Measurements from ENCODE around the gene DPEP1. TPM values are rescaled to one million over a fixed set of nuclear protein-coding genes. Genes with fewer than 3 reads are reported as not detected.
A peak's percentile ranks its signal among the peaks of the same experiment; 100 is the strongest.
"Not testable (repeated sequence)": the region's sequence is repeated elsewhere in the genome, so short reads cannot be mapped to it uniquely, and the experiment has no call there.

DPEP1 gene
- total RNA-seq, 1 donor from 2014 or later: 2.4 TPM

GRCh38 chr16:89653656-89654295, 40.3 kb downstream of the DPEP1 start:
- DNase-seq: no peak

- DNase-seq: no peak
Measured at GRCh38 chr16:89655062-89655643, 41.7 kb downstream of the DPEP1 start.

GRCh38 chr16:89656435-89657121, 43.1 kb downstream of the DPEP1 start:
- no peak for DNase-seq

DNA sequence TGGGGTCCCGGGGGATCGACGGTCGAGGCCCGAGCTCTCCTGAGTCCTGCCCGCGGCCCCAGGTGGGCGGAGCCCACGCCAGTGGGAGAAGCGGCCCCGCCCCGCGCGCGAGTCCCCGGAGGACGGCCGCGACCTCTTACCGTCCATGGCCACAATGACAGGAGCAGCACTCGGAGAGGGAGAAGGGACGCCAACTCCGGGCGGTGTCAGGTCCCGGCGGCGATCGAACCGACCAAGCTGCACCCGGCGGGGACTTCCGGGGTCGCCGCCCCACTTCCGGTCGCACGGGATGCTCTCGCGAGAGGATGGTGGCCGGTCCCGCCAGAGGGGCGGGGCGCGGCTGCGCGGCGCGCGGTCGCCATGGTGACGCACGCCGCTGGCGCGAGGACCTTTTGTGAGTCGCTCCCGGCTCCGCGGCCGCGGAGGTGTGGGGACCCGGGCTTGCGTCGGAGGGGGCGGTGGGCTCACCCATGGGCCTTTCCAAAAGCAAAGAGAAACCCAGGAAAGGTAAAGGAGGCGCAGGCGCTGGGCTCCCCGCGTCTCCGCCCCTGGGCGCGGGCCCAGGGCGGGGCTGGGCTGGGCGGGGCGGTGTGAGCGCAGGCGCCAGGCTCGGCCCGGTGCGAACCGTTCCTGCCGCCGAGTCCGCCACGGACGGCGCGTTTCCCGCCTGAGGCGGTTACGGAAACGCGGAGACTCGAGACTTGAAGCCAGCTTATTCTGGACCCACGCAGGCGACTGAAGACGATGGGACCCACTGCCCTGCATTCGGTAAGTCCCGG, 44.2 kb downstream of the DPEP1 start, which contains the start of the genes CHMP1A and SPATA33:
CHMP1A (minus strand) TSS at position 267 of the 779 bp plus-strand sequence; CDS start at position 147, 120 bp downstream.
SPATA33 (plus strand) TSS at position 395 of the 779 bp plus-strand sequence; CDS start at position 471, 76 bp downstream.
- peak; percentile 75 for DNase-seq

- no peak for DNase-seq
Measured at GRCh38 chr16:89658221-89658879, 44.9 kb downstream of the DPEP1 start.

DNA sequence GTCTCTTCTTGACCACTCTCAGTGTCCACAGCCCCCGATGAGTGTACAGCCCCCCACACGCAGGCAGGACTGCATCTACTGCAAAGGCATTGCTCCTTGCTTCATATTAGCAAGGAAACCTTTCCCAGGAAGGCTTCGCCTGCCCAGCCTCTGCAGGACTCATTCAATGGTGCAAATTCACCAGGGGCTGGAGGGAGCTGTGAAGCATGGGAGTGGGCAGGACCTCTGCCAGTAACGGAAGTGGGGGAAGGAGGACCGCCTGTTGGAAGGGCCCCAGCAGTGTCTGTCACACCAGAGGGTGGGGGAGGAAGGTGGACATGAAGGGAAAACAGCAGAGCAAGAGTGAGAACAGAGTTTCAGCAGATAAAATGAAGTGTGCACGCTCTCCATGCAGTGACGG, 46.7 kb downstream of the DPEP1 start:
- DNase-seq: no peak

DNA sequence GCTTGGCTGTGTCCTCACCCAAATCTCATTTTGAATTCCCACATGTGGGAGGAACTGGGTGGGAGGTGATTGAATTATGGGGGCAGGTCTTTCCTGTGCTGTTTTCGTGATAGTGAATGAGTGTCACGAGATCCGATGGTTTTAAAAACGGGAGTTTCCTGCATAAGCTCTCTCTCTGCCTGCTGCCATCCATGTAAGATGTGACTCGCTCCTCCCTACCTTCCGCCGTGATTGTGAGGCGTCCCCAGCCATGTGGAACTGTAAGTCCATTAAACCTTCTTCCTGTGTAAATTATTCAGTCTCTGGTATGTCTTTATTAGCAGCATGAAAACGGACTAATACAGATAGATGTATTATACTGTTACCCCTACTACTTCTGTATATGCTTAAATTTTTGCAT, 47.8 kb downstream of the DPEP1 start:
- DNase-seq: no peak

DNA sequence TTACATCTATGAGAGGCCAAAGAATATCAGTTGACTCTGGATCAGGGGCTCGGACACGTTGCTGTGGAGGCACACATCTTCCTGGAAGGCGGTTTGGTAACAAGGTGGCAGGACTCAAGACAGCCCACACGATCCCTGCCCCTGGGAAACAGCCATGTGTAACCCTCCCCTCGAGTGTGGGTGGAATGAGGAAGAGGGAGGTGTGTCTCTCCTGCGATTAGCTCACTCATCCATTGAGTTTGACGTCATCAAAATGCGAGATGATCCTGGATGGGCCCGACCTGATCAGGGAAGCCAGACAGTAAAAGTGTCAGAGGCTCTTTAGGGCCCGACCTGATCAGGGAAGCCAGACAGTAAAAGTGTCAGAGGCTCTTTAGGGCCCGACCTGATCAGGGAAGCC, 50.8 kb downstream of the DPEP1 start:
- DNase-seq: not testable (repeated sequence)

GRCh38 chr16:89667000-89667399, 53.6 kb downstream of the DPEP1 start:
- DNase-seq: not testable (repeated sequence)

- no peak for DNase-seq
Measured at GRCh38 chr16:89667633-89668032, 54.2 kb downstream of the DPEP1 start.

GRCh38 chr16:89668790-89669158, 55.3 kb downstream of the DPEP1 start:
- no peak for DNase-seq

DNA sequence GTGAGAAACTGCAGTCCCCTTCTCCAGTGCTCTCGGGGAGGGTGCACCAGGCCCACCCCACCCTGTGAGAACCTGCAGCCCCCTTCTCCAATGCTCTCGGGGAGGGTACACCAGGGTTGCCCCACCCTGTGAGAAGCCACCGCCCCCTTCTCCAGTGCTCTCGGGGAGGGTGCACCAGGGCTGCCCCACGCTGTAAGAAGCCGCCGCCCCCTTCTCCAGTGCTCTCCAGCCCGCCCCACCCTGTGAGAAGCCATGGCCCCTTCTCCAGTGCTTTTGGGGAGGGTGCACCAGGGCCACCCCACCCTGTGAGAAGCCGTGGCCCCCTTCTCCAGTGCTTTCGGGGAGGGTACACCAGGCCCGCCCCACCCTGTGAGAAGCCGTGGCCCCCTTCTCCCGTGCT, 56.3 kb downstream of the DPEP1 start:
- no peak for DNase-seq

GRCh38 chr16:89670496-89671431, 57.3 kb downstream of the DPEP1 start:
- no peak for DNase-seq

DNA sequence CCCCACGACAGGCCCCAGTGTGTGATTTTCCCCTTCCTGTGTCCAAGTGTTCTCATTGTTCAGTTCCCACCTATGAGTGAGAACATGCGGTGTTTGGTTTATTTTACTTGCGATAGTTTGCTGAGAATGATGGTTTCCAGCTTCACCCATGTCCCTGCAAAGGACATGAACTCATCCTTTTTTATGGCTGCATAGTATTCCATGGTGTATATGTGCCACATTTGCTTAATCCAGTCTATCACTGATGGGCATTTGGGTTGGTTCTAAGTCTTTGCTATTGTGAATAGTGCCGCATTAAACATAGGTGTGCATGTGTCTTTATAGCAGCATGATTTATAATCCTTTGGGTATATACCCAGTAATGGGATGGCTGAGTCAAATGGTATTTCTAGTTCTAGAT, 58.1 kb downstream of the DPEP1 start:
- DNase-seq: not testable (repeated sequence)

DNA sequence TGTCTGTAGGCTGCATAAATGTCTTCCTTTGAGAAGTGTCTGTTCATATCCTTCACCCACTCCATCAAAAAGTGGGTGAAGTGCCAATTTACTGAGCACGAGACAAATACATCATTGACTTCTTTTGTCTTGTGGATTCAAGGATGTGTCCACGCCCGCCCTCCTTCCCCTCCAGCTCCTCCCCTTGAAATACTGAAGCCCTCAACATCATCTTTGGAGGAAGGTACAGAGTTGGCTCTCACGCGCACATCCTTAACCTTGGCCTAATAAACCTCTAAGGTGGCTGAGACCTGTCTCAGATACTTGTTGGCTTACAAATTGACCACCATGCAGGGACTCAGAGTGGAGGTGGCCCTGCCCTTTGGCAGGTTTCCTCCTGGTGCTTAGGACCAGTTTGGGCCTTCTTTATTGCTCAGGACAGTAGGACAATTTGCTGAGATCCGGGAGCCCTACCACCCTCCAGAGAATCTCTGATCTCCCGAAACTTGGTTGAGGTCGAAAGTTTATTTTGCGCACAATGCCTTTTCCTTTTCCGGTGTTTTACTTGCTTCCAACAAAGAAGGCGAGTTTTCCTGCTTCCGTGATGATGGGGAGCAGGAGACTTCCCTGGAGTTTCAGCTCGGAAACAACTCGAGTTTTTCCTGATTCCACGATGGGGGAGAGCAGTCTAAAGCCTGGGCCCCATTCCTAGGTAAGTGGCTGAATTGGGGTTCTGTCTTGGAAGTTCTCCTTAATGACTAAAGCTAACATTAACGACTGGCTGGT, 58.9 kb downstream of the DPEP1 start:
- no peak for DNase-seq

- DNase-seq: no peak
Measured at GRCh38 chr16:89678258-89678657, 64.8 kb downstream of the DPEP1 start.

DNA sequence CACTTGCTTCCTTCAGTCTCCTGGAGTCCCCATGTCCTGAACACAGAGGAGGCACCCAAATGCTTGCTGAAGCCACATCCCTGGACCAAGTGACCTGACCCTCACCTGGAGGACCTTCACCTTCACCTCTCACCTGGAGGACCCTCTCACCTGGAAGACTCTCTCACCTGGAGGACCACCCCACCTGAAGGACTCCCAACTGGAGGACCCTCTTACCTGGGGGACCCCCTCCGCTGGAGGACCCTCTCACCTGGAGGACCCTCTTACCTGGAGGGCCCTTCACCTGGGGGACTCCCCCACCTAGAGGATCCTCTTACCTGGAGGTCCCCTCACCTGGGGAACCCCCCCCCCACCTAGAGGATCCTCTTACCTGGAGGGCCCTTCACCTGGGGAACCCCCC, 72.5 kb downstream of the DPEP1 start:
- no peak for DNase-seq

GRCh38 chr16:89686520-89687091, 73.2 kb downstream of the DPEP1 start, which contains the start of gene CDK10:
Gene CDK10 (plus strand): TSS chr16:89686689. CDS start chr16:89686711, 22 bp downstream.
- DNase-seq: peak; percentile 78

DNA sequence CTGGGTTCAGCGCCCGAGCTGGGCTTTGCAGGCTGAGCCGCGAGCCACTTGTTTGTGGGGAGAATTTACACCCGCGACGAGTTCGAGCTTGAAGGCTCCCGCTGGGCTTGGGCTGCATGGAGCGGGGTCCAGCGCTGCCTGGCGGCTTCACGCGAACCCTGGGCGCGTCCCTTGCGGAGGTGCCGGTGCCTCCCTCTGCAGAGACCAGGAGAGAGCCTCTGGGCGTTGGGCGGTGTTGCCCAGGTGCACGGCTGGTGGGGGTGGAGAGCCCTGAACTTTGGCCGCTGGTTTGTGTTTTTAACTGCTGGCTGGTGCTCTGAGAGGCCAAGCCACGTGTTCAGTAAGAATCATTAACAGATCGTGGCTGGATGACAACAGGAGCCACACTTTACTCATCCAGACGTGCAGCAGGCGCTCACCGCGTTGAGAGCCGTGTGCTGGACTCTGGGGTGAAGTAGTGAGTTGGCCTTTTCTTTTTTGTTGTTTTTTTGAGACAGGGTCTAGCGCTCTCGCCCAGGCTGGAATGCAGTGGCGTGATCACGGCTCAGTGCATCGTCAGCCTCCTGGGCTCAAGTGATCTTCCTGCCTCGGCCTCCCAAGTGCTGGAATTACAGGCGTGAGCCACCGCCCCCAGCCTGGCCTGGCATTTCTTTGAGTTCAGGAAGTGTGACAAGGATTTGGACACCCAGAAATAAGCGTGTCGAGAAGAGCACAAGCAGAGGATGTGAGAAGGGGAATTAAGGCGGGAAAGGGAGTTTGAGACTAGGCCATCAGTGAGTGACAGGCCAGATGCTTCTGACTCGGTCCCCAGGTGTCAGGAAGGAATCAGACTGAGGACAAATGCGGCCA, 73.9 kb downstream of the DPEP1 start:
- DNase-seq: no peak
